Ascending aorta (tissue), 2 donors: ENCODE measurements around the gene MSN. TPM values are rescaled to one million over a fixed set of nuclear protein-coding genes. Genes with fewer than 3 reads are reported as not detected.
A peak's percentile ranks its signal among the peaks of the same experiment; 100 is the strongest.

Experiments used
- DNase-seq, 2 donors: peaks; one replicate each; pipeline ENCODE4 v3.0.0-alpha.2; 2019; ENCODE audit warnings: low spot score in 2 of 2
- H3K27ac ChIP-seq, 2 donors: fragments of 200-600 bp; sonication (generic); one replicate each; pipeline ENCODE4 v1.5.1; 2016 to 2017; ENCODE audit warnings: mild to moderate bottlenecking in 1 of 2
- H3K27me3 ChIP-seq: fragments of 200-600 bp; sonication (generic); one replicate; pipeline ENCODE4 v1.5.1; 2017
- H3K36me3 ChIP-seq, 2 donors: fragments of 200-600 bp; sonication (generic); one replicate each; pipeline ENCODE4 v1.5.1; 2016
- H3K4me1 ChIP-seq, 2 donors: fragments of 200-600 bp; sonication (generic); one replicate each; pipeline ENCODE4 v1.5.1; 2016 to 2017; ENCODE audit warnings: mild to moderate bottlenecking in 1 of 2
- H3K4me3 ChIP-seq, 2 donors: fragments of 200-600 bp; sonication (generic); one replicate each; pipeline ENCODE4 v1.5.1; 2016 to 2017; ENCODE audit warnings: mild to moderate bottlenecking in 1 of 2
- H3K9me3 ChIP-seq, 2 donors: fragments of 200-600 bp; sonication (generic); one replicate each; pipeline ENCODE4 v1.5.1; 2016
- CTCF ChIP-seq, 3 experiments: fragments of 200-600 bp in 2 of 3; fragments of 450-650 bp in 1 of 3; sonication (generic) in 2 of 3; IDR thresholded peaks; one replicate each; pipeline ENCODE4 v1.5.1; 2016 to 2019; ENCODE audit warnings: antibody characterized with exemption in 3 of 3, mild to moderate bottlenecking in 1 of 3, moderate library complexity in 1 of 3
- intact Hi-C: fragments of 100-400 bp; cut with DNase I; formaldehyde crosslinking; loops from one replicate; pipeline ENCODE4 v1.15.1; 2023
- total RNA-seq: library from RNA; depleted of rRNA; stranded (reverse); fragments of >200 nt; gene quantifications from one replicate; pipeline ENCODE4 v1.1.0, GENCODE V29; 2016

MSN gene
- total RNA-seq, 1 donor from 2014 or later = 338 TPM

- Histone ChIP-seq H3K36me3 (no peaks in the 10 kb centered on the region), H3K27ac (peak overlapping the region; percentile 16 to 91), H3K9me3 (no peaks in the 10 kb centered on the region), H3K27me3 (no peaks in the 10 kb centered on the region), H3K4me3 (no peak overlapping the region), H3K4me1 (peaks cover 30 to 52% of the 10 kb centered on the region in 2 donors)
- TF ChIP-seq CTCF (IDR thresholded peaks at IDR 0.05) = no peak
- intact Hi-C loops = no loop called here
- no peak for DNase-seq
These were observed 18.8 kb downstream of the MSN start for GRCh38 chrX:65686236-65686635.

GRCh38 chrX:65687367-65687766 lies 19.9 kb downstream of the MSN start:
- no peak for DNase-seq
- H3K9me3 ChIP-seq = no peaks in the 10 kb centered on the region
- intact Hi-C loops = no loop called here
- H3K4me3 ChIP-seq = no peak overlapping the region
- peaks cover 30 to 55% of the 10 kb centered on the region in 2 donors for H3K4me1 ChIP-seq
- H3K27me3 ChIP-seq = no peaks in the 10 kb centered on the region
- H3K36me3 ChIP-seq = no peaks in the 10 kb centered on the region
- peak overlapping the region; percentile 89 to 91 for H3K27ac ChIP-seq
- TF ChIP-seq CTCF (IDR thresholded peaks at IDR 0.05) = no peak

- Histone ChIP-seq H3K4me3 (no peak overlapping the region), H3K4me1 (peaks cover 30 to 52% of the 10 kb centered on the region in 2 donors), H3K27ac (peak overlapping the region; percentile 89 to 91), H3K9me3 (no peaks in the 10 kb centered on the region), H3K27me3 (no peaks in the 10 kb centered on the region), H3K36me3 (no peaks in the 10 kb centered on the region)
- no peak for TF ChIP-seq CTCF (IDR thresholded peaks at IDR 0.05)
- DNase-seq = no peak
- intact Hi-C loops = loop anchor here (2.0 kb wide), 1 partner anchor 14 kb away; no protein-coding TSS in a partner anchor
These were observed 21.0 kb downstream of the MSN start for GRCh38 chrX:65688403-65688871.

GRCh38 chrX:65689377-65689776 lies 21.9 kb downstream of the MSN start:
- intact Hi-C loops = loop anchor here (2.0 kb wide), 1 partner anchor 15 kb away; no protein-coding TSS in a partner anchor
- peaks cover 32 to 48% of the 10 kb centered on the region in 2 donors for H3K4me1 ChIP-seq

GRCh38 chrX:65690057-65690855 lies 22.8 kb downstream of the MSN start:
- Histone ChIP-seq H3K36me3 (no peaks in the 10 kb centered on the region), H3K27me3 (no peaks in the 10 kb centered on the region), H3K9me3 (no peaks in the 10 kb centered on the region), H3K4me1 (peaks cover 31 to 44% of the 10 kb centered on the region in 2 donors), H3K4me3 (peak overlapping the region in 1 of 2 donors; percentile 24), H3K27ac (peak overlapping the region; percentile 89 to 91)
- TF ChIP-seq CTCF (IDR thresholded peaks at IDR 0.05) = no peak
- intact Hi-C loops = loop anchor here (1.0 kb wide), 1 partner anchor 12 kb away; no protein-coding TSS in a partner anchor
- peak; percentile 36 to 81 for DNase-seq

More at GRCh38 chrX:65689377-65689776, 21.9 kb downstream of the MSN start:
- Histone ChIP-seq H3K4me3 (no peak overlapping the region), H3K9me3 (no peaks in the 10 kb centered on the region), H3K36me3 (no peaks in the 10 kb centered on the region), H3K27me3 (no peaks in the 10 kb centered on the region), H3K27ac (peak overlapping the region; percentile 89 to 91)
- no peak for DNase-seq
- TF ChIP-seq CTCF (IDR thresholded peaks at IDR 0.05) = no peak
